T47D (cell line): Measurements from ENCODE around the gene LDLRAD1.
"Not testable (repeated sequence)": the region's sequence is repeated elsewhere in the genome, so short reads cannot be mapped to it uniquely, and the experiment has no call there.

Experiments used
- DNase-seq, 2 experiments: peaks; one replicate each; pipeline versions ENCODE4 v3.0.0 to v3.0.0-alpha.2; 2011 to 2012; ENCODE audit warnings: low read depth in 1 of 2, low spot score in 1 of 2
- JUND ChIP-seq: IDR thresholded peaks from 2 replicates; pipeline ENCODE4 v1.6.1; 2012; ENCODE audit warnings: low read depth
- in situ Hi-C: cut with HindIII; loops from 2 replicates; pipeline ENCODE4 v1.10.0; 2016; ENCODE audit warnings: low sequenced_read_pairs, low pct_unique_long_range_greater_than_20kb

Gene LDLRAD1

DNA sequence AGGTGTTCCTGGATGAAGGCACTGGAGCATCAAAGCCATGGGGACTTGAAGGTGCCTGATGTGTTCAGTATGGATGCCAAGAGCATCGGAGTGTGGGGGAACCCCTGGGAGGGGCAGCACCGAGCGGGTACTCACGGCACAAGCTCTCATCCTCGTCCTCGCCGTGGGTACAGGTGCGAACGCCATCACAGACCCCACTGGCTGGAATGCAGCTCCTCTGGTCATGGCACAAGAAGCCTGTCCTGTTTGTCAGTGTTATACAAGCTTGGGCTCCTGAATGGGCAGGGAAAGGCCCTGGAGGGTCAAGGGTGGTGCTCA lies 6.0 kb downstream of the LDLRAD1 start:
- no peak for DNase-seq
- in situ Hi-C loops: no loop called here
- no peak for TF ChIP-seq JUND

DNA sequence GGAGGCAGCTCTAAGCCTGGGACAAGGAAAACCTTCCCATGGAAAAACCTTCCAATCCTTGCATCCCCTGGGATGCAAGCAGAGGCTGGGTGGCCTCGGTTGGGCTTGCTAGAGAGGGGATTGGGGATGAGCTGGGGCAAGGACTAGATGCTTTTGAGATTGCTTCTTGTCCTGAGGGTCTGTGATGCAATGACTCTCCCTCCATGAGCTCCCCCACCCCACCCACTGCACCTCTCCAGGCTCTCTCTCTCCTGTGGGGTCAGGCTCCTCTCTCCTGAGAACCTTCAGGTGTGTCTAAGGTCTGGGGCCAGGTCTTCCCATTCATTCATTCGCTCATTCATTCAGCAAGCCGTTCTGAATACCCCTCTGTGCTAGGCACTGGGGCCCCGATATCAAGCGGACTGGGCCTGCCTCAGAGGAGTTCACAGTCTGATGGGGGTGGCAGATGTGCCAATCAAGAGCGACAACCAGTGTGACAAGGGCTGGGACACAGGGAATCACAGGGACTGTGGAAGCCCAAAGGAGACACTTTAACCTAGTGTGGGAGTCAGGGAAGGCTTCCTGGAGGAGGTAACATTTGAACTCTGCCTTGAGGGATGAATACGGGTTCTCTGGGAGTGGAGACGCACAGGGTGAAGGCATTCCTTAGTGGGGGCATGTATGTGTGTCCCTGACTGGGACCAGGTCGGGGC lies 6.5 kb downstream of the LDLRAD1 start:
- in situ Hi-C loops: no loop called here
- no peak for DNase-seq
- no peak for TF ChIP-seq JUND

DNA sequence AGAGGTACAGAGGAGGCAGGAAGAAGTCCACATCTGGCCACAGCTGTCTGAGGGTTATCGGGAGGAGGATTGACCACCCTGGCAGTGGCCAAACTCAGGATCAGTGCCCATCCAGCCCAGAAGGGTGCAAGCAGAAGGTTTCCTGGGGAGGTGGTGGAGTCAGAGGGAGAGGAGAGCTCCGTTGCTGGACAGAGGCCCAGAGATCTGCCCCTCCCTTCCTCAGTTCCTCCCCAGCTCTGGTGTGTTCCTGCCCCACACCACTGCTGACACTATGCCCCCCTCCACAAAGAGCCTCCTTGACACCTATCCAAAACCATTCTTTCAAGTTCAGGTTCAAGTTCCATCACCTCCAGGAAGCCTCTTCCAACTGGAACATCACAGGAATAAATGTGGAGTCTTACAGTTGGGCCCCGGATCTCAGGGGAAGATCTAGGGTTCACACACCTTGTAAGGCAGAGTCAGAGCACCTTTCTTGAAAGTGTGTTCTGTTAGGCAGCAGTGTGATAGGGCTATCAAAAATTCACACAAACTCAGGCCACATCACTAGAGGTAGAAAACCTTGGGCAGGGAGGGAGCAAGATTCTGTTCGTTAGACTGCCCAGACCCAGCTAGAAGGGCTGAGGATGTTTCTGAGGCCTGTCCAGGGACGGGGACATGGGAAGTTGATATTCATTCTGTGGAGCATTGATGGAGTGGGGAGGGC lies 7.4 kb downstream of the LDLRAD1 start:
- DNase-seq: no peak
- TF ChIP-seq JUND: no peak
- in situ Hi-C loops: no loop called here

DNA sequence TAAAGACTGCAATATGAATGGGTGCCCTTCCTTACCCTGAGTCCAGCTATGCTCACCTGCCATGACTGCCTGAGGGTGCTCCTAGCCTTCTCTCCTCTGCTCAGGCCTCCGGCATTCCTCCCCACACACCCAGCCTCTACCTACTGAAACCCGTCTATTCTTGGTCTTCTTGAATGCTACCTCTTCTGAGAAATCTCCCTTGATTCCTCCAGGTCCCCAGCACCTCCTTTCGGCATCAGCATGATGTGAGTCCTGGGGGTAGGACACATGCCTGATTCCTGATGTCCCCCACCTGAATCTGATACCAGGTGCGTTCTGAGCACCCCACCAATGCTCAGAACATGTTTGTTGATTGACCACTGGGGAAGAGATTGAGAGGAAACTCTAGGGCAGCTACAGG lies 8.6 kb downstream of the LDLRAD1 start:
- DNase-seq: no peak
- in situ Hi-C loops: no loop called here
- TF ChIP-seq JUND: no peak

DNA sequence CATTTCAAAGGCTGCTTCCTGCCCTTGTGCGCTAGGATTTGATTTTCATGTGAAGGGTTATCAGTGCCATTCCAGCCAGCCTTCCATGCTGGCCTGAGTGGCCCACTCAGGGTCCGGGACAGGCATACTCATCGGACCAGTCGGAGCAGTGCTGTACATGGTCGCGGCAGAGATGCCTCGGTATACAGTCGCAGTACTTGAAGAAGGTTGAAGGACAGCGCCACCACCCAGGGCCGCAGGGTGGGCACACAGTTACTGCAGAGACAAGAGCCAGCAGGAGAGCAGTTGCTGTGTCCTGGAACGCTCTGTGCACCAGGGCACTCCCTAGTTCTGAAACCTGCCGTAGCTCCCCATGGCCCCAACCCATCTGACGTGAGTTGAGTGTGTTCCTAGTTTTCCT lies 9.1 kb downstream of the LDLRAD1 start:
- no peak for DNase-seq
- in situ Hi-C loops: no loop called here
- TF ChIP-seq JUND: no peak

DNA sequence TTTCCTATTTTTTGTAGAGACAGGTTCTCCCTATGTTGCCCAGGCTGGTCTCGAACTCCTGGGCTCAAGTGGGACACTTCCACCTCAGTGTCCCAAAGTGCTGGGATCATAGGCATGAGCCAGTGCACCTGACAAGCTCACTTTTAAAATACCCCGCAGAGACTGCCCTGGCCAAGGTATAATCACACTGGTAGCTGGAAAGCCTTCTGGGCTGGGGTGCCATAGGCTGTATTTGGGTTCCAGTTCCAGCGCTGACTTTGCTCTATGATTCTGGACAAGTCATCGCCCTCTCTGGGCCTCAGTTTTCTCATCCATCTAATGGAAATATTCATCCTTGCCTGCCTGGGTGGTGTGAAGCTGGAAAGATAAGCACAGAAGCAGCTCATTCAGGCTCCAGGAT lies 10.4 kb downstream of the LDLRAD1 start:
- in situ Hi-C loops: no loop called here
- no peak for TF ChIP-seq JUND
- DNase-seq: no peak

DNA sequence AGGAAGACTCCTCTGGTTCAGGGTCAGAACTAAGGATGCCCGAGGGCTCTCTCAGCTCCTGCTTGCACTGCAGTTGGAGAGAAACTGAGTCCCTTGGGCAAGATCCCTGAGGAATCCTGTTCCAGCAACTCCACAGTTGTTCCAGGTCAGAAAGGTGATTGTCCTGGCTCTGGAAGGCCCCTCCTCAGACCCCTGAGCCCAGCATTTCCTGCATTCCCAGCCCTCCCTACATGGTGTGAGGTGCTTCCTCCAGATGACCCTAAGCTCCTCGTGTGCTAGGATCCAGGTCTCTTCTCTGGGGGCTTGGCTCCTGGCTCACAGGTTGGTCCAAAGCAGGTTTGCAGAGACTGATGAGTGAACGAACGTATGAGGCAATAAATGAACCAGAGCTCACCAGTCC lies 11.5 kb downstream of the LDLRAD1 start:
- TF ChIP-seq JUND: no peak
- in situ Hi-C loops: no loop called here
- DNase-seq: no peak

DNA sequence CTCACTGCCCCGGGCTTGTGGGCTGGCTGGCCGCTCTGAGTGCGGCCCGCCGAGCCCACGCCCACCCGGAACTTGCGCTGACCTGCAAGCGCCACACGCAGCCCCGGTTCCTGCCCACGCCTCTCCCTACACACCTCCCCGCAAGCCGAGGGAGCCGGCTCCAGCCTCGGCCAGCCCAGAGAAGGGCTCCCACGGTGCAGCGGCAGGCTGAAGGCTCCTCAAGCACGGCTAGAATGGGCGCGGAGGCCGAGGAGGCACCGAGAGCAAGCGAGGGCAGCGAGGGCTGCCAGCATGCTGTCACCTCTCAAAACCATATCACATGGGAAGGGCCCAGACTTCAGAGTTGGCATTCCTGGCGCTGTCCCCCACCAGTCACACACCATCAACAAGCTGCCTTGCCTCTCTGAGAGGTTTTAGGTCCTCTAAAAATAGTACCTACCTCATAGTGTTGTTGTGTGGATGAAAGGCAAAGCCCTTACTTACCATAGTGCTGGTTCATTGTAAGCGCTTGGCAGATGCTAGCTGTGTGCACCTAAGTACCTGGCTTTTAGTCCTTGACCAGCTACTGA lies 13.4 kb downstream of the LDLRAD1 start:
- no peak for TF ChIP-seq JUND
- in situ Hi-C loops: no loop called here
- DNase-seq: no peak

DNA sequence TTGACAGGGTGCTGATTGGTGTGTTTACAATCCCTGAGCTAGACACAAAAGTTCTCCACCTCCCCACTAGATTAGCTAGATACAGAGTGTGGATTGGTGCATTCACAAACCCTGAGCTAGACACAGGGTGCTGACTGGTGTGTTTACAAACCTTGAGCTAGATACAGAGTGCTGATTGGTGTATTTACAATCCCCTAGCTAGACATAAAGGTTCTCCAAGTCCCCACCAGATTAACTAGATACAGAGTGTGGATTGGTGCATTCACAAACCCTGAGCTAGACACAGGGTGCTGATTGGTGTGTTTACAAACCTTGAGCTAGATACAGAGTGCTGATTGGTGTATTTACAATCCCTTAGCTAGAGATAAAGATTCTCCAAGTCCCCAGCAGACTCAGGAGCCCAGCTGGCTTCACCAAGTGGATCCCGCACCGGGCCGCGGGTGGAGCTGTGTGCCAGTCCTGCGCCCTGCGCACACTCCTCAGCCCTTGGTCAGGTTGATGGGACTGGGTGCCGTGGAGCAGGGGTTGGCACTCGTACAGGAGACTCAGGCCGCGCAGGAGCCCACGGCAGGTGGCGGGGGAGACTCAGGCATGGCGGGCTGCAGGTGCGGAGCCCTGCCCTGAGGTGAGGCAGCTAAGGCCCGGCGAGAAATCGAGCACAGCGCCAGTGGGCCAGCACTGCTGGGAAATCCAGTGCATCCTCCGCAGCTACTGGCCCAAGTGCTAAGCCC lies 14.1 kb downstream of the LDLRAD1 start:
- in situ Hi-C loops, DNase-seq: not testable (repeated sequence)

DNA sequence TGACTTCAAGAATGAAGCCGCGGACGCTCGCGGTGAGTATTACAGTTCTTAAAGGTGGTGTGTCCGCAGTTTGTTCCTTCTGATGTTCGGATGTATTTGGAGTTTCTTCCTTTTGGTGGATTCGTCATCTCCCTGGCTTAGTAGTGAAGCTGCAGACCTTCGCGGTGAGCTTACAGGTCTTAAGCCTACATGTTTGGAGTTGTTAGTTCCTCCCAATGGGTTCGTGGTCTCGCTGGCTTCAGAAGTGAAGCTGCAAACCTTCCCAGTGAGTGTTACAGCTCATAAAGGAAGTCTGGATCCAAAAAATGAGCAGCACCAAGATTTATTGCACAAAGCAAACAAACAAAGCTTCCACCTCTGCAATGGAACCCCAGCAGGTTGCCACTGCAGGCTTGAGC lies 14.7 kb downstream of the LDLRAD1 start:
- DNase-seq: no peak
- no peak for TF ChIP-seq JUND
- in situ Hi-C loops: no loop called here

DNA sequence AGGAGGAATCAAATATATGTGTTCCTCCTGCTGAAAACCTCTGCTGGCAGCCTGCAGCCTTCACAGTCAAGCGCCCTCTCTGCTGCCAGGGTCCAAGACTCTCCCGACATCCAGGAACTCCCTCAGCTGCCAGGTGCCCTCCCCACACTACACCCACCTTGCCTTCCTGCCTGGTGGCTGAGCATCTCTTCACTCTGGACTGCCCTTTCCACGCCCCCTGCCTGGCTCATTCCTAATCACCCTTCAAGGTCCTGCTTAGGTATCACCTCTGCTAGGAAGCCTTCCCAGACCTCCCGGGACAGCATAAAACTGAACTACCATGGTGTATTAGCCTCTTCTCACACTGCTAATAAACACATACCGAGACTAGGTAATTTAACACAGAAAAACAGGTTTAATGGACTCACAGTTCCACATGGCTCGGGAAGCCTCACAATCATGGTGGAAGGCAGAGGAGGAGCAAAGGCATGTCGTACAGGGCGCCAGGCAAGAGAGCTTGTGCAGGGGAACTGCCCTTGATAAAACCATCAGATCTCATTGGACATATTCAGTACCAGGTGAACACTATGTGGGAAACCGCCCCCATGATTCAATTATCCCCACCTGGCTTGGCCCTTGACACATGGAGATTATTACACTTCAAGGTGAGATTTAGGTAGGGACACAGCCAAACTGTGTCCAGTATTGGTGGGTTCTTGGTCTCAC lies 15.3 kb downstream of the LDLRAD1 start:
- no peak for DNase-seq
- TF ChIP-seq JUND: no peak
- in situ Hi-C loops: no loop called here

DNA sequence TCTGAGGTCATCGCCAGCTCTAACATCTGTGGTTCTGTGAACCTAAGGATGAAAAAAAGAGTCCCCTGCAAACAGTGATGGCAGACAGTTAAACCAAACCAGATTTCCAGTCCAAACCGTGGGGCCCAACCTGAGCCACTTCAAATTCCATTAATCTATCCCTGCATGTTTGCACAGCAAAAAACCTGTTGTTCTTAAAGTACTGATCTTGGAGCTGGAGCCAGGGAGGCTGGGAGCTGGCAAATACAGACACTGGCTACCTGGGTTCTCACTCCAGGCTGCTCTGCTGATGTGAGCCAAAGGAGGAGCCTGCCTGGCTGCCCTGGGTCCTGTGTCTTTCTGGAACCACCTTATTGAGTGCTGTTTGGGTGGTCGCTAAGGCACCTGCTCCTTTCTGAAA lies 16.4 kb downstream of the LDLRAD1 start:
- in situ Hi-C loops: no loop called here
- no peak for TF ChIP-seq JUND
- peak in 1 of 2 experiments; percentile 43 for DNase-seq
